ENCODE data around the gene FCHO1.
A peak's percentile ranks its signal among the peaks of the same experiment; 100 is the strongest.

The FCHO1 gene

DNA sequence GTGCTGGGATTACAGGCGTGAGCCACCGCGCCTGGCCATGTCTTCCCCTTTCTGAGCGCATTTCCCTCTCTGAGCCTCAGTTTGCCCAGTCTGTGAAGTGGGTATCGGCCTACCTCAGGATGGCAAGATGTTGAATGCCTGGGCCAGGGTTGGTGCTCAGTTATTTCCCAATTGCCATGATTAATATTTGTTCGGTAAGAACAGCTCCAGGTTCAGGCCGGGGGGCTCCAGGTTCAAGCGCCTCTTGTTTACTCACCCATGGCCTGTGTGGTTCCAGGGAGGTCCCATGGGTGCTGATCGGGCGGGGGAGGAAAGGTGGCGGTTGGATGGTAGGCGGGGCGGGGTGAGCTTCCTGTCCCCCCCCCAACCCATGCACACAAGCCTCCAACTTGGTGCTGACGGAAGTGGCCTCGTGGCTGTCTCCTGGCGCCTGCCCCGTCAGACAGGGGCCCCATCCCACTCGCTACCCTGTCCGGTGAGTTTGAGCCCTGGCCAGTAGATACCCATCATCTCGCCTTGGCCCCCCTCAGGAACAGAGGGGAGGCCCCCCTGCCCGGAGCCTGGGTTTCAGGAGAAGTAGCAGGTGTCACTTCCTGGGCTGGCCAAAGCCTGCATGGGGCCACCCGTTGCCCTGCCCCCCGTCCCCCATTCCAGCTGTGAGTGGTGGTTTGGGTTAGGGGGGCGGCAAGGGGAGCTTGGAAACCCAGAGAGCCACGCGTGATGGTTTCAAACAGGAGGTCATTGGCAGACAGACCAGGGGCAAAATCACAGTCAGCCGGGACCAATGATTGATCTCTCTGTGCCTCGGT lies at the start of gene FCHO1:
TSS of gene FCHO1 (plus strand) at position 375 of the 809 bp plus-strand sequence. CDS start 3,688 bp downstream, outside the sequence.
- peak; percentile 78 for DNase-seq (ENCODE audit: low read depth in 2 of 2)

DNA sequence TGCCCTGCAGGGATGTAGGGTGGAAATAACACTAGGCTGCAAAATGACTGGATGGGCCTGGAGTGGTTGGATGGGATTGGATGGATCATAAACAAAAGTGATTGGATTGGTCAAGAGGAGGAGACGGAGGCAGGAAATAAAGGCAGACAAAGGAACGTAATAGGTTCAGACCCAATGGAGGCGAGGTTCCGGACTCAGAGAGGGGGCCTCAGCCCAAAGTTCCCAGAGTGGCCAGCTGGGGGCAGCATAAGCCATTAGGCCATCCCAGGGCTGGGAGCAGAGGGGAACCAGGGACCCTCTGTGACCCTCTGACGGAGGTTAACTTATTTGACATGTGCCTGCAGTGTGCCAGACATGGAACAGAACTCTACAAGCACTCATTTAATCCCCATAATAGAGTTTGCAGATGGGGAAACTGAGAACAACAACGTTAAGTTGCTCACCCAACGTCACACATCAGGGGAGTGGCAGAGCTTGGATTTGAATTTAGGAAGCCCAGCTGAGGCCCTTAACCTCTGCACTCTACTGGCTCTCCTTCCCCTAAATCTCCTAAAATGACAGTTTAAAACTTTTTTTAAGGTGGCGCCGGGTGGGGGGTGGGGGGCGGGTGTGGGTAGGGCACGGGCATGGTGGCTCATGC lies 47.3 kb upstream of the FCHO1 start:
- DNase-seq (ENCODE audit: low read depth in 2 of 2): peak; percentile 60 to 62

GRCh38 chr19:17706750-17707181 lies 44.5 kb upstream of the FCHO1 start:
- DNase-seq (ENCODE audit: low read depth in 2 of 2): no peak

DNA sequence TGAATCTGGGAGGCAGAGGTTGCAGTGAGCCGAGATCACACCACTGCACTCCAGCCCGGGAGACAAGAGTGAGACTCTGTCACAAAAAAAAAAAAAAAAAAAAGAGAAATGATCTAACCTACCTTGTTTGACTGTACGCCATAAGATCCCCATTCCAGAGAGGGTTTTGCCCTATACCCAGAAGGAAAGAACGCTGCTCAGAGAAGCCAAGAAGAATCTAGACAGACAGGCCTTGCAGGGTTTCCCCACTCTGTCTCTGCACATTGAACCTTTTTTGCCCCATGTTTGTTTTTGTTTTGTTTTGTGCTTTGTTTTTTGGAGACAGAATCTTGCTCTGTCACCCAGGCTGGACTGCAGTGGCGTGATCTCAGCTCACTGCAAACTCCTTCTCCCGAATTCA lies 39.4 kb upstream of the FCHO1 start:
- DNase-seq (ENCODE audit: low read depth in 2 of 2): no peak

GRCh38 chr19:17716309-17716929 lies 34.9 kb upstream of the FCHO1 start:
- no peak for DNase-seq (ENCODE audit: low read depth in 2 of 2)

- DNase-seq (ENCODE audit: low read depth in 2 of 2): no peak
Measured at GRCh38 chr19:17718550-17718946, 32.7 kb upstream of the FCHO1 start.

GRCh38 chr19:17718947-17719711 lies 32.1 kb upstream of the FCHO1 start, which contains the start of gene MAP1S:
MAP1S (plus strand) TSS chr19:17719480; CDS start chr19:17719503, 23 bp downstream.
- peak; percentile 49 to 56 for DNase-seq (ENCODE audit: low read depth in 2 of 2)

GRCh38 chr19:17719730-17720400 lies 31.4 kb upstream of the FCHO1 start:
- peak in 1 of 2 donors; percentile 19 for DNase-seq (ENCODE audit: low read depth in 2 of 2)

DNA sequence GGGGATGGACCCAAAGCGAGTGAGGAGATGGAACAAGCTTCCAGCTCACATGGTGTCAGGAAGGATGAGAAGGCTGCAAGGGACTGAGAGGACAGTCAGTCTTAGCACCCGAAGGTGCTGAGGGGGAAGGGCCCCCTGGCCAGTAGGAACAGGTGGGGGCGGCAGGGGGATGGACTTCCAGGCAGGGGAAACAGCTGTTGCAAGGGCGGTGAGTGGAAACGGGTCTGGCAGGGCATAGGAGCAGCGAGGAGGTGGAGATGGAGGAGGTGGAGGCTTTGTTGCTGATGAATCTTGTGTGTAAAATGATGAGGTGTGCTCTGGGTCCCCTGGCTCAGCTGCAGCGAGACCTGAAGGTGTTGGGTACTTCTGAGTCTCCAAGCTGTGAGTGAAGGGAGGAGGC lies 30.8 kb upstream of the FCHO1 start:
- DNase-seq (ENCODE audit: low read depth in 2 of 2): no peak

DNA sequence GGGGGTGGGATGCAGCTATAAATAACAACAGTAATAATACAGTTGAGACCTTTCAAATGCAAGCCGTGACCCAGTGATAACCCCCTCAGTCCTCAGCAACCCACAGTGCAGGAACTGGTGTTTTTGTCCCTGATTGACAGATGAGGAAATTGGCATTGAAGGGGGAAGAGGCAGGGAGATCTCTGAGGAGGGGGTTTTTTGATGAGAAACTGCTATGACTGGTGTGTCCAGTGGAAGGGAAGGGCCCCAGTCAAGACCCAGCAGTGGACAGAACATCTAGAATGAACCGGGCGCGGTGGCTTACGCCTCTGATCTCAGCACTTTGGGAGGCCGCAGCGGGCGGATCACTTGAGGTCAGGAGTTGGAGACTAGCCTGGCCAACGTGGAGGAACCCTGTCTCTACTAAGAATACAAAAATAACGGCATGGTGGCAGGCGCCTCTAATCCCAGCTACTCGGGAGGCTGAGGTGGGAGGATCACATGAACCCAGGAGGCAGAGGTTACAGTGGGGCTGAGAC lies 30.1 kb upstream of the FCHO1 start:
- no peak for DNase-seq (ENCODE audit: low read depth in 2 of 2)

GRCh38 chr19:17721821-17722220 lies 29.5 kb upstream of the FCHO1 start:
- no peak for DNase-seq (ENCODE audit: low read depth in 2 of 2)

DNA sequence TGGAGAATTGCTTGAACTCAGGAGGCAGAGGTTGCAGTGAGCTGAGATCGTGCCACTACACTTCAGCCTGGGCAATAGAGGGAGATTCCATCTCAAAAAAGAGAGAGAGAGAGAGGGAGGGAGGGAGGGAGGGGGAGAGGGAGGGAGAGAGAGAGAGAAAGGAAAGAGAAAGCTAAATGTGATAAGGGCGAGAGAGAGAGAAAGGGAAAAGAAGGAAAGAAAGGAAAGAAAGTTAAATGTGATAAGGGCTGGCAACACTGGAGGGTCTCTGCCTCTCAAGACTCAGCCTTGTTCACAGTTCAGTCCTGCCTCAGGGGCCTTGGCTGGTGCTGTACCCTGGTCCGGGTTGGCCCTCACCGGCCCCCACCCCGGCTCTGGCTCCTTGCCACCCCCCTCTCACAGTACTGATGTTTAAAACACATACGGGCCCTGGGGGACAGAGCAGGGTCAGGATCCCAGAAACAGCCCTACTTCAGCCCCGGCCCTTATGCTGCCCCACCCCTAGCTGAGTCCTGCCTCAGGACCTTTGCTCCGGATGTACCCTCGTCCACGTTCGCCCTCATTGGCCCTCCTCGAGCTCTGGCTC lies 28.5 kb upstream of the FCHO1 start:
- no peak for DNase-seq (ENCODE audit: low read depth in 2 of 2)

DNA sequence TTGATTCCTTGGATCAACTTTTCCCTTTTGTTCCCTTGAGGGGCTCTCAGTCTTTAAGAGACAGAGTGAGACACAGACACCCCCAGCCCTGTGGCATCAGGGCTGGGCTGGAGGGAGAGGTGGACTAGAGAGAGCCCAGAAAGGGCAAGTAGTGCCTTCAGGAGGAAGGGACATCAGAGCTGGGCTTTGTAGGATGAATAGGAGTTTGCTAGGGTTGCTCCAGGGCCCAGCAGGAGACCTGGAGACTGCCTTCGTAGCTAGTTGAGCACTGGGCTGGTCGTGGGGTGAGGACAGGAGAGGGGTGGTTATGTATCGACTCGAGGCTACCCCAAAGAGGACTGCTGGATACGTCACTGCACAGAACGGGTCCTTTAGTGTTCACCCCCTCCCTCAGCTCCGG lies 26.6 kb upstream of the FCHO1 start:
- DNase-seq (ENCODE audit: low read depth in 2 of 2): no peak

DNA sequence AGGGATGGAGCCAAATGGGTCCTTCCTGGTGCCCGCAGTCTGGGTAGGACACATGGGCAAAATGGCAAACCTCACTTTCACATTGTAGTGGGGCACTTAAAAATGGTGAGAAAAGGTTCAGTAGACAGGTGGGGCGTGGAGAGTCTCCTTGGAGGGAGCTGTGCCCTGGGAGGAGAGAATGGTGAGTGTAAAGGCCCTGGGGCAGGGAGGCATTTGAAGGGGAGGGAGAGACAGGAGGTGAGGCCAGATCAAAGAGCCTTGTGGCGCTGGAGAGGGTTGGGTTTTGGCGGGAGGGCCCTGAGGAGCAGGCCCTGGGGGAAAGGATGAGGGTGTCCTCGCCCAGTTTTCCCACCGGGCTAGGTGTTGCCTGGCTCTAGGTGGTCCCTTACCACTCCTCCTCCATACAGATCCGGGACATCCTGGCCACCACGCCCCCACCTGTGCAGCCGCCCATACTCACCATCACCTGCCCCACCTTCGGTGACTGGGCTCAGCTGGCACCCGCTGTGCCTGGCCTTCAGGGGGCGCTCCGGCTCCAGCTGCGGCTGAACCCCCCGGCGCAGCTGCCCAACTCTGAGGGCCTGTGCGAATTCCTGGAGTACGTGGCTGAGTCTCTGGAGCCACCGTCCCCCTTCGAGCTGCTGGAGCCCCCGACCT lies 25.7 kb upstream of the FCHO1 start:
- DNase-seq (ENCODE audit: low read depth in 2 of 2): no peak

DNA sequence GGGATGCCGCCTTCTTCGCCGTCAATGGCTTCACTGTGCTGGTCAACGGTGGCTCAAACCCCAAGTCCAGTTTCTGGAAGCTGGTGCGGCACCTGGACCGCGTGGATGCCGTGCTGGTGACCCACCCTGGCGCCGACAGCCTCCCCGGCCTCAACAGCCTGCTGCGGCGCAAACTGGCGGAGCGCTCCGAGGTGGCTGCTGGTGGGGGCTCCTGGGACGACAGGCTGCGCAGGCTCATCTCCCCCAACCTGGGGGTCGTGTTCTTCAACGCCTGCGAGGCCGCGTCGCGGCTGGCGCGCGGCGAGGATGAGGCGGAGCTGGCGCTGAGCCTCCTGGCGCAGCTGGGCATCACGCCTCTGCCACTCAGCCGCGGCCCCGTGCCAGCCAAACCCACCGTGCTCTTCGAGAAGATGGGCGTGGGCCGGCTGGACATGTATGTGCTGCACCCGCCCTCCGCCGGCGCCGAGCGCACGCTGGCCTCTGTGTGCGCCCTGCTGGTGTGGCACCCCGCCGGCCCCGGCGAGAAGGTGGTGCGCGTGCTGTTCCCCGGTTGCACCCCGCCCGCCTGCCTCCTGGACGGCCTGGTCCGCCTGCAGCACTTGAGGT lies 25.0 kb upstream of the FCHO1 start:
- no peak for DNase-seq (ENCODE audit: low read depth in 2 of 2)

DNA sequence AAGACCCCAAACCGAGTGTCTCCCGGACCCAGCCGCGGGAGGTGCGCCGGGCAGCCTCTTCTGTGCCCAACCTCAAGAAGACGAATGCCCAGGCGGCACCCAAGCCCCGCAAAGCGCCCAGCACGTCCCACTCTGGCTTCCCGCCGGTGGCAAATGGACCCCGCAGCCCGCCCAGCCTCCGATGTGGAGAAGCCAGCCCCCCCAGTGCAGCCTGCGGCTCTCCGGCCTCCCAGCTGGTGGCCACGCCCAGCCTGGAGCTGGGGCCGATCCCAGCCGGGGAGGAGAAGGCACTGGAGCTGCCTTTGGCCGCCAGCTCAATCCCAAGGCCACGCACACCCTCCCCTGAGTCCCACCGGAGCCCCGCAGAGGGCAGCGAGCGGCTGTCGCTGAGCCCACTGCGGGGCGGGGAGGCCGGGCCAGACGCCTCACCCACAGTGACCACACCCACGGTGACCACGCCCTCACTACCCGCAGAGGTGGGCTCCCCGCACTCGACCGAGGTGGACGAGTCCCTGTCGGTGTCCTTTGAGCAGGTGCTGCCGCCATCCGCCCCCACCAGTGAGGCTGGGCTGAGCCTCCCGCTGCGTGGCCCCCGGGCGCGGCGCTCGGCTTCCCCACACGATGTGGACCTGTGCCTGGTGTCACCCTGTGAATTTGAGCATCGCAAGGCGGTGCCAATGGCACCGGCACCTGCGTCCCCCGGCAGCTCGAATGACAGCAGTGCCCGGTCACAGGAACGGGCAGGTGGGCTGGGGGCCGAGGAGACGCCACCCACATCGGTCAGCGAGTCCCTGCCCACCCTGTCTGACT lies 24.1 kb upstream of the FCHO1 start:
- no peak for DNase-seq (ENCODE audit: low read depth in 2 of 2)

GRCh38 chr19:17727843-17728242 lies 23.4 kb upstream of the FCHO1 start:
- no peak for DNase-seq (ENCODE audit: low read depth in 2 of 2)

DNA sequence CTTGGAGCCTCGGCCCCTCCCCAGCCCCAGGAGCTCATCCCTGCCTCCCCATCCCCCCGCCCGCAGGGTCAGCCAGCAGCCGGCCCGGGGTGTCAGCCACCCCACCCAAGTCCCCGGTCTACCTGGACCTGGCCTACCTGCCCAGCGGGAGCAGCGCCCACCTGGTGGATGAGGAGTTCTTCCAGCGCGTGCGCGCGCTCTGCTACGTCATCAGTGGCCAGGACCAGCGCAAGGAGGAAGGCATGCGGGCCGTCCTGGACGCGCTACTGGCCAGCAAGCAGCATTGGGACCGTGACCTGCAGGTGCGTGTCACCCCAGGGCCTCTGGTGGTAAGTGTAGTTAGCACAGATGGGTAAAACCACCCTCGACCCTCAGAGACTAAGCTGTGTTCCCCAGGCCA lies 18.1 kb upstream of the FCHO1 start:
- no peak for DNase-seq (ENCODE audit: low read depth in 2 of 2)

GRCh38 chr19:17734146-17734545 lies 17.1 kb upstream of the FCHO1 start:
- no peak for DNase-seq (ENCODE audit: low read depth in 2 of 2)

All from activated CD4-positive, alpha-beta T cell treated with anti-CD3 and anti-CD28 coated beads for 24 hours (primary cell).